Muscle of leg (tissue), 16 donors: Measurements from ENCODE around the gene POLR2H. TPM values are rescaled to one million over a fixed set of nuclear protein-coding genes. Genes with fewer than 3 reads are reported as not detected.

Source experiments
- DNase-seq: peaks from one replicate; pipeline ENCODE4 v3.0.0; 2013
- H3K27ac ChIP-seq: one replicate; pipeline ENCODE4 v1.5.1; 2013; ENCODE audit warnings: mild to moderate bottlenecking, low read length, control low read depth
- H3K27me3 ChIP-seq: one replicate; pipeline ENCODE4 v1.6.1; 2013; ENCODE audit warnings: low read length; ENCODE audit not compliant: control insufficient read depth, insufficient read depth
- H3K36me3 ChIP-seq: one replicate; pipeline ENCODE4 v1.6.1; 2013; ENCODE audit warnings: low read length; ENCODE audit not compliant: control insufficient read depth, insufficient read depth
- H3K4me1 ChIP-seq: one replicate; pipeline ENCODE4 v1.6.1; 2013; ENCODE audit warnings: low read length; ENCODE audit not compliant: control insufficient read depth, insufficient read depth
- H3K4me3 ChIP-seq: one replicate; pipeline ENCODE4 v1.5.1; 2013; ENCODE audit warnings: low read length, control low read depth
- H3K9me3 ChIP-seq: replicated peaks from 2 replicates; pipeline ENCODE4 v1.6.1; 2013; ENCODE audit warnings: low read depth, low read length; ENCODE audit not compliant: control insufficient read depth
- WGBS: methylation state at CpG from one replicate; pipeline ENCODE4 v1.1.5; 2013; ENCODE audit warnings: missing lambda C conversion rate; ENCODE audit not compliant: insufficient coverage; 5-methylcytosine and 5-hydroxymethylcytosine counted together
- long read RNA-seq, 11 donors: transcript quantifications; one replicate each; lab custom pipeline, GENCODE V29; 2026
- polyA plus RNA-seq, 8 donors: library from polyadenylated mRNA; unstranded; fragments of 120-200 nt; gene quantifications; one replicate each; pipeline versions ENCODE4 v1.2.1 to v1.2.3, GENCODE V29; 2013; ENCODE audit warnings: inconsistent platforms in 1 of 8, low replicate concordance in 1 of 8; ENCODE audit not compliant: insufficient read length in 8 of 8, insufficient read depth in 1 of 8
- total RNA-seq: library from RNA; stranded (reverse); fragments of 120-200 nt; gene quantifications from one replicate; pipeline ENCODE4 v1.2.4, GENCODE V29; 2013

The POLR2H gene
- total RNA-seq (53.2 TPM), polyA plus RNA-seq (10 to 100 TPM; 39.9 to 55.0 (median 48.5) TPM)
- long read RNA-seq, donor 1, partial matches to known transcripts, result 0 of 2 reads
- long read RNA-seq, donor 1, other reads (novel, unspliced or antisense), result 0 of 2 reads
- long read RNA-seq, donor 2, result 0 reads
- long read RNA-seq, donor 3, partial matches to known transcripts, result 12 of 21 reads
- long read RNA-seq, donor 3, other reads (novel, unspliced or antisense), result 0 of 21 reads
- long read RNA-seq, donor 4, partial matches to known transcripts, result 11 of 15 reads
- long read RNA-seq, donor 4, other reads (novel, unspliced or antisense), result 0 of 15 reads
- long read RNA-seq, donor 5, partial matches to known transcripts, result 33 of 45 reads
- long read RNA-seq, donor 5, other reads (novel, unspliced or antisense), result 0 of 45 reads
- long read RNA-seq, donor 6, transcript POLR2H-202 (5 exons, 878 nt), result major isoform, 7 of 46 reads
- long read RNA-seq, donor 6, partial matches to known transcripts, result 31 of 46 reads
- long read RNA-seq, donor 6, other reads (novel, unspliced or antisense), result 0 of 46 reads
- long read RNA-seq, donor 7, partial matches to known transcripts, result 23 of 29 reads
- long read RNA-seq, donor 7, other reads (novel, unspliced or antisense), result 0 of 29 reads
- long read RNA-seq, donor 8, partial matches to known transcripts, result 12 of 14 reads
- long read RNA-seq, donor 8, other reads (novel, unspliced or antisense), result 0 of 14 reads
- long read RNA-seq, donor 9, partial matches to known transcripts, result 9 of 13 reads
- long read RNA-seq, donor 9, other reads (novel, unspliced or antisense), result 0 of 13 reads
- long read RNA-seq, donor 10, partial matches to known transcripts, result 24 of 33 reads
- long read RNA-seq, donor 10, other reads (novel, unspliced or antisense), result 0 of 33 reads
- long read RNA-seq, donor 11, partial matches to known transcripts, result 6 of 12 reads
- long read RNA-seq, donor 11, other reads (novel, unspliced or antisense), result 0 of 12 reads

DNA sequence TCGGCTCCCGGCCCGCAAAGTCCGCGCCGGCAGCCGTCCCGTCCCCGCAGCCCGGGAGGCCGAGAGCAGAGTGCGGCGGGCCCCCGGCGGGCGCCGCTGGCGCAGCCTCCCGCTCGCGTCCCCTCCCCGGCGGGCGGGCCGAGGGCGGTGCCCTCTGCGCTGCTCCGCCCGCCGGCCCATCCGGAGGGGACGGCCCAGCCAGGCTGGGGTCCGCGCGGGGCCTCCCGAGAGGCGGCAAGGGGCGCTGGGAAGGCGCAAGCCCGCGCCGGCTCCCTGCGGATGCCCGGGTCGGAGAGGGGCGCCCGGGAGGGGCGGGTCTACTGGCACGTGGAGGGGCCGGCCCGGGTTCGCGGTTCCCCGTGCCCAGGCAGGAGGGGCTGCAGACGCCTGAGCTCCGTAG, at the start of gene POLR2H, which contains the start of gene CLCN2:
Gene POLR2H (plus strand): TSS at position 179 of the 400 bp plus-strand sequence. CDS start 1,783 bp downstream, outside the sequence.
Gene CLCN2 (minus strand): TSS at position 74 of the 400 bp plus-strand sequence. CDS start 126 bp downstream, outside the sequence.
- DNase-seq, result peak; percentile 84
- Histone ChIP-seq H3K36me3 (peaks cover 33% of the 10 kb centered on the region), H3K4me1 (peaks cover 21% of the 10 kb centered on the region), H3K27ac (peak within 1 kb of the TSS; percentile 99), H3K4me3 (peak within 1 kb of the TSS; percentile 88), H3K27me3 (no peaks in the 10 kb centered on the region), H3K9me3 (no peaks in the 10 kb centered on the region)
- WGBS, result under 1% methylated on average over 56 of the region's 56 CpGs

DNA sequence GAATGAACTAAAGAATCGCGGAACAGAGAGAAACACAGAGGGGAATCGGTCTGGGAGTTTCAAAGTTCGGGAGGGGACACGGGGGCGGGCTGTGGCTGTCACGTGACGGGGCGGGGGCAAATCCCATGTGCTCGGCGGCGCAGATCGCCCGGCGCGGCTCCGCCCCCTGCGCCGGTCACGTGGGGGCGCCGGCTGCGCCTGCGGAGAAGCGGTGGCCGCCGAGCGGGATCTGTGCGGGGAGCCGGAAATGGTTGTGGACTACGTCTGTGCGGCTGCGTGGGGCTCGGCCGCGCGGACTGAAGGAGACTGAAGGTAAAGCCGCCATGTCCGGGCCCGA, 47.2 kb upstream of the POLR2H start, which contains the start of gene EIF4G1:
Gene EIF4G1 (plus strand): TSS at position 244 of the 337 bp plus-strand sequence. CDS start 1,191 bp downstream, outside the sequence.
- H3K9me3 ChIP-seq, result no peaks in the 10 kb centered on the region
- peak; percentile 97 for DNase-seq
- under 1% methylated on average over 31 of the region's 40 CpGs for WGBS
- H3K4me3 ChIP-seq, result peak within 1 kb of the TSS; percentile 80
- no peaks in the 10 kb centered on the region for H3K27me3 ChIP-seq
- H3K36me3 ChIP-seq, result peaks cover 34% of the 10 kb centered on the region
- H3K27ac ChIP-seq, result peak within 1 kb of the TSS; percentile 90
- peaks cover 25% of the 10 kb centered on the region for H3K4me1 ChIP-seq

DNA sequence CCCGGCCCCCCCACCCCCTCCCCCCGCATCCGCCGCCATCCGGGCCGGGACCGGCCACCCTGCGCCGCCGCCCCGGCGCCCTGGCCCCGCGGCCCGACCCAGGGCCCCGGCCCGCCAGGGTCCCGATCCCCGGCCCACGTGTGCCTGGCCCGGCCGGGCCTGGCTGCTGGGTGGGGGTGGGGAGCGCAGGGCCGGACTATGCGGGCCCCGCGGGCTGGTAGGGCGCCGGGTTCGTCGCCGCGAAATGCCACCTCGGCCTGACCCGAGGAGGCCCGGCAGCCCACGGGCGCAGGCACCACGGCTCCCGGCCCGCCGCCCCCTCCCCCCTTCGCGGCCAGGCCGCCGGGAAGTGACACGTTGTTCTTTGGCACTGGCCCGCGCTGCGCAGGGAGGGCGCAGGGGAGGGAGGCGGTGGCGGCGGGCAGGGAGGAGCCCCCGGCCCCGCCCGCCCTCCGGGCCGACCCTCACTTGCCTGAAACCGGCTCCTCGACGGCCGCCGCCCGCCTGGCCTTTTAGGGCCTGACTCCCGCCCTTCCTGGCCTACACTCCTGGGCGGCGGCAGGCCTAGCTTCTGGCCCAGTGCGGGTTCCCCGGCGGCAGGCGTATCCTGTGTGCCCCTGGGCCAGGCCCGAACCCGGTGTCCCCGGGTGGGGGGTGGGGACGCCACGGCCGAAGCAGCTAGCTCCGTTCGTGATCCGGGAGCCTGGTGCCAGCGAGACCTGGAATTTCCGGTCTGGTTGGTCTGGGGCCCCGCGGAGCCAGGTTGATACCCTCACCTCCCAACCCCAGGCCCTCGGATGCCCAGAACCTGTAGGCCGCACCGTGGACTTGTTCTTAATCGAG, 46.6 kb upstream of the POLR2H start:
- Histone ChIP-seq H3K27me3 (no peaks in the 10 kb centered on the region), H3K9me3 (no peaks in the 10 kb centered on the region), H3K4me1 (peaks cover 31% of the 10 kb centered on the region), H3K36me3 (peaks cover 37% of the 10 kb centered on the region), H3K4me3 (peak overlapping the region; percentile 80), H3K27ac (peak overlapping the region; percentile 90)
- under 1% methylated on average over 55 of the region's 89 CpGs for WGBS
- DNase-seq, result peak; percentile 91

DNA sequence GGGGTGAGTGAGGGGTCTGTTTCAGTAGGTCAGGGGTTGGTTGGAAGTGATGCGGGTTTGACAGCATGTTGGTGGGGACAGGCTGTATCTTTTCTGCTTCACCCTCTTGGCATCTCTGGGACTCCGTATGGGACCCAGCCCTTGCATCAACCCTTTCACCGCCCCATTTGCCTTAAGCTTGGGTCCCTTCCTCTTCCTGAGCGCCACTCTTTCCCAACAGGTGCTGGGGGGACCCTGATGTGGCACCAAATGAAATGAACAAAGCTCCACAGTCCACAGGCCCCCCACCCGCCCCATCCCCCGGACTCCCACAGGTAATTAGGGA, 46.0 kb upstream of the POLR2H start:
- Histone ChIP-seq H3K27me3 (no peaks in the 10 kb centered on the region), H3K36me3 (peaks cover 41% of the 10 kb centered on the region), H3K9me3 (no peaks in the 10 kb centered on the region), H3K4me3 (peak overlapping the region; percentile 80), H3K4me1 (peaks cover 35% of the 10 kb centered on the region), H3K27ac (peak overlapping the region; percentile 90)
- 0% methylated on average over 2 of the region's 6 CpGs for WGBS
- DNase-seq, result no peak

DNA sequence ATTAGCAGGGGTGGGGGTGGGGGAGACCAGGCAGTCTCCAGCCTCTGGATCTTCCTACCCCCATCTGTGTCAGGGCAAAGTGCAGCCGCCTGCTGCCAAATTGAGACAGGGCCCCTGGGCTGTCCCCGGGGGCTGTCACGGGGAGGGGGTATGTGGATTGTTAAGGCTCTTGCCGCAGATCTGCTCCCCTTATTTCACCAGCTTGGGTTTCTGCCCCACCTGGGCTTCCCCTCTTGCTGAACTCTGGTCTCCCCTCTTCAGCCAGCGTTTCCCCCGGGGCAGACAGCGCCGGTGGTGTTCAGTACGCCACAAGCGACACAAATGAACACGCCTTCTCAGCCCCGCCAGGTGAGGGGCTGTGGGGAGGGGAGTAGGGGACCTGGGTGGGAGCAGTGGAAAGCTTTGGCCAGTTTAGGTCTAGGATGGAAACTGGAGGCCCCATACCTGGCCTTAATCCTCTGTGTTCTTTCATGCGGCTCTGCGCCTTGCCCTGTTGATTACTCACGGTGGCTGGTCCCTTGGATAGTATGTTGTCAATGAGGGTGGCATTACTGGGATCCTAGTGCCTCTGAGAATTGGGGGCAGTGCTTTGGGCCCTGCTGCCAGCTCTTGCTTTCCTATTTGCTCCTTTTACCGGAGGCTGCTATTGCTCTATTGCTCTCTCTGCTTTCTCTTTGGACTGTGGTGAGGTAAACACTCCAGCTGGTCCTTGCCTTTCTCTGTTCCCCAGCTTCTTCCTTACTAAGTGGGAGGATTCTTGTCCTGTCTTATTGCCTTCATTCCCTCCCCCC, 45.4 kb upstream of the POLR2H start:
- H3K27ac ChIP-seq, result peak overlapping the region; percentile 62
- H3K9me3 ChIP-seq, result no peaks in the 10 kb centered on the region
- H3K27me3 ChIP-seq, result no peaks in the 10 kb centered on the region
- peak overlapping the region; percentile 80 for H3K4me3 ChIP-seq
- peaks cover 46% of the 10 kb centered on the region for H3K36me3 ChIP-seq
- DNase-seq, result no peak
- 30% methylated on average over 2 of the region's 16 CpGs for WGBS
- peaks cover 35% of the 10 kb centered on the region for H3K4me1 ChIP-seq

DNA sequence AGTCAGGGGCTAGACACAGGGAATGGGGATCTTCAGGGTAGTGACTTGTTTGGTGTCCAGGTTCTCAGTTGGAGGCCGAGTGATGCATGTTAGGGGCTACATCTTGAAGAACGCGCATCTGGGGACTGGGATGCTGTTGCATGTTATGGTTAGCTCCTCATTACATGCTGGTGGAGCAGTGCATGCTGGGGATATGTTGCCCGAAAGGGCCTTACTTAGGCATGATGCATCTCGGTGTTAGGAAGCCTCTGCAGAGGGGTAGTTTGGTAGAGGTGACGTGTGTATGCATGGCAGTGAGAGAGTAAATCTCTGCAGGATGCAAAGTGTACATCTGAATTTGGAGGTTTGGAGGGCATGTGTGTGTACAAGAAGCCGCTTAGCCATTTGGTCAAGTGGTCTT, 44.7 kb upstream of the POLR2H start:
- H3K27ac ChIP-seq, result no peak overlapping the region

DNA sequence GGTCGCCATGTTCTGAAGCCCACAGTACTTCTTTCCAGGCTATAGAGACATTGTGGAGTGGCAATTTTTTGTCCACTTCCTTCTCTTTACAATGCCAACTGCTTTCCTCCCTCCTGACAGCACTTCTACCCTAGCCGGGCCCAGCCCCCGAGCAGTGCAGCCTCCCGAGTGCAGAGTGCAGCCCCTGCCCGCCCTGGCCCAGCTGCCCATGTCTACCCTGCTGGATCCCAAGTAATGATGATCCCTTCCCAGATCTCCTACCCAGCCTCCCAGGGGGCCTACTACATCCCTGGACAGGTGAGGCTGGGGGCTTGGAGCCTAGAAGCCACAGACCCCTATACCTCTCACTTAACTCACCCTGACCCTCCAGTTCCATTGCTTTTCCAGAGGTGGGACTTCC, 44.3 kb upstream of the POLR2H start:
- Histone ChIP-seq H3K9me3 (no peaks in the 10 kb centered on the region), H3K4me3 (no peak overlapping the region), H3K27me3 (no peaks in the 10 kb centered on the region), H3K27ac (no peak overlapping the region), H3K4me1 (peaks cover 35% of the 10 kb centered on the region), H3K36me3 (peaks cover 58% of the 10 kb centered on the region)
- WGBS, result 66% methylated on average over 4 of the region's 5 CpGs
- DNase-seq, result no peak

More for the DNA sequence above, 44.7 kb upstream of the POLR2H start:
- Histone ChIP-seq H3K9me3 (no peaks in the 10 kb centered on the region), H3K36me3 (peaks cover 54% of the 10 kb centered on the region), H3K27me3 (no peaks in the 10 kb centered on the region), H3K4me1 (peaks cover 35% of the 10 kb centered on the region), H3K4me3 (no peak overlapping the region)
- no peak for DNase-seq
- WGBS, result 65% methylated on average over 6 of the region's 7 CpGs

DNA sequence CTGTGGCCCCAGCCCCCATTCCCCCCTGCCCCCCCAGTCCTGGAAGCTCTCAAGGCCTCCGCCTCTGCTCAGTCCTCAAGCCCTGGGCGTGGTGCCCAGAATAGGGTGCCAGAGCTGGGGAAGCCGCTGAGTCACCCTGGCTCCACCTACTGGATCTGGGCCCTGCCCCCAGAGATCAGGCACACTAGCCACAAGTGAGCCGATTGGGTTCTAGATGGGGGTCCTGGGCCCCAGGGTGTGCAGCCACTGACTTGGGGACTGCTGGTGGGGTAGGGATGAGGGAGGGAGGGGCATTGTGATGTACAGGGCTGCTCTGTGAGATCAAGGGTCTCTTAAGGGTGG, 41.4 kb upstream of the POLR2H start:
- Histone ChIP-seq H3K27ac (peak overlapping the region; percentile 47), H3K9me3 (no peaks in the 10 kb centered on the region), H3K36me3 (peaks cover 86% of the 10 kb centered on the region), H3K4me3 (no peak overlapping the region), H3K4me1 (peaks cover 35% of the 10 kb centered on the region), H3K27me3 (no peaks in the 10 kb centered on the region)
- DNase-seq, result peak; percentile 94
- WGBS, result 16% methylated on average over 3 of the region's 4 CpGs

DNA sequence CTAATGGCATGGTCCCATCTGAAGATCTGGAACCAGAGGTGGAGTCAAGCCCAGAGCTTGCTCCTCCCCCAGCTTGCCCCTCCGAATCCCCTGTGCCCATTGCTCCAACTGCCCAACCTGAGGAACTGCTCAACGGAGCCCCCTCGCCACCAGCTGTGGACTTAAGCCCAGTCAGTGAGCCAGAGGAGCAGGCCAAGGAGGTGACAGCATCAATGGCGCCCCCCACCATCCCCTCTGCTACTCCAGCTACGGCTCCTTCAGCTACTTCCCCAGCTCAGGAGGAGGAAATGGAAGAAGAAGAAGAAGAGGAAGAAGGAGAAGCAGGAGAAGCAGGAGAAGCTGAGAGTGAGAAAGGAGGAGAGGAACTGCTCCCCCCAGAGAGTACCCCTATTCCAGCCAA, 39.8 kb upstream of the POLR2H start:
- no peak overlapping the region for H3K4me3 ChIP-seq
- DNase-seq, result no peak
- H3K4me1 ChIP-seq, result peaks cover 21% of the 10 kb centered on the region
- H3K36me3 ChIP-seq, result peaks cover 95% of the 10 kb centered on the region
- WGBS, result 60% methylated on average over 3 of the region's 5 CpGs
- H3K27ac ChIP-seq, result no peak overlapping the region
- no peaks in the 10 kb centered on the region for H3K27me3 ChIP-seq
- H3K9me3 ChIP-seq, result no peaks in the 10 kb centered on the region
